Gastrocnemius medialis (tissue), 4 donors: ENCODE results near the gene PSPH. TPM values are rescaled to one million over a fixed set of nuclear protein-coding genes. Genes with fewer than 3 reads are reported as not detected.

ENCODE experiments used
- ATAC-seq, 2 donors: fragments of 150-250 bp; one replicate each; pipeline ENCODE4 v1.9.1; 2016
- DNase-seq, 2 donors: peaks; one replicate each; pipeline ENCODE4 v3.0.0-alpha.2; 2019
- H3K27ac ChIP-seq, 4 donors: fragments of 200-600 bp; sonication (generic); 1 replicate in 1 of 4; 2 replicates in 3 of 4; pipeline ENCODE4 v1.5.1; 2016 to 2018; ENCODE audit warnings: mild to moderate bottlenecking in 2 of 4, moderate library complexity in 1 of 4
- H3K27me3 ChIP-seq, 3 donors: fragments of 200-600 bp; sonication (generic) in 2 of 3; 1 replicate in 1 of 3; 2 replicates in 2 of 3; pipeline versions ENCODE4 v1.5.1 to v1.6.0; 2016 to 2019; ENCODE audit warnings: mild to moderate bottlenecking in 1 of 3, moderate library complexity in 1 of 3
- H3K36me3 ChIP-seq, 2 donors: fragments of 200-600 bp; sonication (generic) in 1 of 2; one replicate each; pipeline ENCODE4 v1.5.1; 2017 to 2018
- H3K4me1 ChIP-seq, 2 donors: fragments of 200-600 bp; sonication (generic) in 1 of 2; one replicate each; pipeline ENCODE4 v1.5.1; 2016 to 2017; ENCODE audit warnings: mild to moderate bottlenecking in 2 of 2
- H3K4me3 ChIP-seq, 4 donors: fragments of 200-600 bp; sonication (generic) in 3 of 4; 1 replicate in 1 of 4; 2 replicates in 3 of 4; pipeline ENCODE4 v1.5.1; 2016 to 2019; ENCODE audit warnings: mild to moderate bottlenecking in 2 of 4
- H3K9me3 ChIP-seq, 3 donors: fragments of 200-600 bp; sonication (generic) in 2 of 3; 1 replicate in 1 of 3; 2 replicates in 2 of 3; pipeline ENCODE4 v1.5.1; 2016 to 2019
- CTCF ChIP-seq, 5 experiments: fragments of 450-650 bp in 3 of 5; fragments of 200-600 bp in 2 of 5; sonication (generic) in 2 of 5; IDR thresholded peaks in 4 of 5; conservative IDR thresholded peaks in 1 of 5; 1 replicate in 4 of 5; 2 replicates in 1 of 5; pipeline ENCODE4 v1.5.1; 2016 to 2019; ENCODE audit warnings: antibody characterized with exemption in 5 of 5, mild to moderate bottlenecking in 3 of 5, moderate library complexity in 3 of 5
- POLR2A ChIP-seq, 2 donors: fragments of 450-650 bp; IDR thresholded peaks; one replicate each; pipeline ENCODE4 v1.6.1; 2017; ENCODE audit warnings: antibody characterized with exemption in 2 of 2, mild to moderate bottlenecking in 2 of 2, moderate library complexity in 2 of 2
- in situ Hi-C, 4 donors: fragments of 200-750 bp; cut with MboI; loops; one replicate each; pipeline versions ENCODE4 v1.15.0 to v1.8.0; 2017; ENCODE audit warnings: low sequenced_read_pairs in 4 of 4
- intact Hi-C: fragments of 100-400 bp; cut with DNase I; formaldehyde crosslinking; loops from one replicate; pipeline ENCODE4 v1.15.1; 2023; ENCODE audit warnings: low total_unique reads
- total RNA-seq, 4 donors: library from RNA; depleted of rRNA; stranded (reverse); fragments of >200 nt; gene quantifications; one replicate each; pipeline versions ENCODE4 v1.1.0 to v1.2.3, GENCODE V29; 2016

Gene PSPH
- total RNA-seq, 4 donors from 2014 or later, result 2.1 to 4.7 (median 3.9) TPM

GRCh38 chr7:55977831-55978230 lies 73.4 kb downstream of the PSPH start:
- no peak overlapping the region for H3K4me3 ChIP-seq
- peaks cover 34 to 48% of the 10 kb centered on the region in 2 donors for H3K4me1 ChIP-seq
- peak overlapping the region; percentile 96 to 98 (median 97) for H3K27ac ChIP-seq
- in situ Hi-C loops (loop anchor here in 1 of 4 donors (10.0 kb wide), 1 partner anchor 107 kb away; no protein-coding TSS in a partner anchor), intact Hi-C loops (loop anchor here (2.0 kb wide), 1 partner anchor 73 kb away; the partner anchor contains the start of genes CCT6A and PSPH)
- DNase-seq, result no peak
- TF ChIP-seq CTCF (IDR thresholded peaks at IDR 0.05 in 4 of 5, conservative IDR thresholded peaks at IDR 0.05 in 1 of 5), result no peak
- no peak for TF ChIP-seq POLR2A (IDR thresholded peaks at IDR 0.05)
- no peaks in the 10 kb centered on the region for H3K9me3 ChIP-seq
- ATAC-seq, result no peak
- H3K36me3 ChIP-seq, result peaks cover 0 to 49% of the 10 kb centered on the region in 2 donors
- no peaks in the 10 kb centered on the region for H3K27me3 ChIP-seq

- Histone ChIP-seq H3K27me3 (no peaks in the 10 kb centered on the region), H3K27ac (peak overlapping the region; percentile 96 to 98 (median 97)), H3K9me3 (no peaks in the 10 kb centered on the region), H3K4me1 (peaks cover 49 to 65% of the 10 kb centered on the region in 2 donors), H3K4me3 (peak overlapping the region in 1 of 4 donors; percentile 15), H3K36me3 (peaks cover 0 to 32% of the 10 kb centered on the region in 2 donors)
- in situ Hi-C loops, result loop anchor here in 1 of 4 donors (10.0 kb wide), 1 partner anchor 109 kb away; no protein-coding TSS in a partner anchor
- intact Hi-C loops, result loop anchor here (1.0 kb wide), 1 partner anchor 130 kb away; the partner anchor contains the start of gene CHCHD2
- ATAC-seq, result peak; percentile 78 to 87
- DNase-seq, result peak in 1 of 2 donors; percentile 24
- peak in 1 of 2 donors; percentile 16 for TF ChIP-seq POLR2A (IDR thresholded peaks at IDR 0.05)
- no peak for TF ChIP-seq CTCF (IDR thresholded peaks at IDR 0.05 in 4 of 5, conservative IDR thresholded peaks at IDR 0.05 in 1 of 5)
These were observed 75.1 kb downstream of the PSPH start for GRCh38 chr7:55975988-55976633.

GRCh38 chr7:55973747-55974250 lies 77.4 kb downstream of the PSPH start:
- intact Hi-C loops, result loop anchor here (5.0 kb wide), 1 partner anchor 421 kb away; no protein-coding TSS in a partner anchor
- in situ Hi-C loops, result loop anchor here in 2 of 4 donors (10.0 to 25.0 kb wide), 3 partner anchors 89 to 336 kb away; partner anchors contain the start of genes CCT6A (in 1 of the 2), PSPH (in 1 of the 2) and SUMF2 (in 1 of the 2)
- ATAC-seq, result peak in 1 of 2 donors; percentile 6

GRCh38 chr7:55970978-55971377 lies 80.3 kb downstream of the PSPH start:
- intact Hi-C loops (loop anchor here (2.0 to 5.0 kb wide), 2 partner anchors 112 to 419 kb away; no protein-coding TSS in a partner anchor), in situ Hi-C loops (loop anchor here in 2 of 4 donors (10.0 to 25.0 kb wide), 3 partner anchors 91 to 334 kb away; partner anchors contain the start of genes CCT6A (in 1 of the 2), PSPH (in 1 of the 2) and SUMF2 (in 1 of the 2))
- Histone ChIP-seq H3K36me3 (no peaks in the 10 kb centered on the region), H3K9me3 (no peaks in the 10 kb centered on the region), H3K27me3 (no peaks in the 10 kb centered on the region), H3K27ac (peak overlapping the region; percentile 96 to 98 (median 97)), H3K4me3 (peak overlapping the region; percentile 21 to 40 (median 34)), H3K4me1 (peaks cover 72 to 91% of the 10 kb centered on the region in 2 donors)
- TF ChIP-seq CTCF (IDR thresholded peaks at IDR 0.05 in 4 of 5, conservative IDR thresholded peaks at IDR 0.05 in 1 of 5) (no peak), POLR2A (IDR thresholded peaks at IDR 0.05) (peak; percentile 53 to 73)
- peak; percentile 62 to 83 for DNase-seq
- ATAC-seq, result peak; percentile 65 to 72

More at GRCh38 chr7:55973747-55974250, 77.4 kb downstream of the PSPH start:
- H3K9me3 ChIP-seq, result no peaks in the 10 kb centered on the region
- H3K27ac ChIP-seq, result peak overlapping the region; percentile 96 to 98 (median 97)
- TF ChIP-seq POLR2A (IDR thresholded peaks at IDR 0.05) (peak; percentile 60 to 91), CTCF (IDR thresholded peaks at IDR 0.05 in 4 of 5, conservative IDR thresholded peaks at IDR 0.05 in 1 of 5) (no peak)
- peaks cover 0 to 8% of the 10 kb centered on the region in 2 donors for H3K36me3 ChIP-seq
- H3K27me3 ChIP-seq, result no peaks in the 10 kb centered on the region
- peak; percentile 64 to 76 for DNase-seq
- H3K4me1 ChIP-seq, result peaks cover 67 to 85% of the 10 kb centered on the region in 2 donors
- H3K4me3 ChIP-seq, result no peak overlapping the region
